Measurements from ENCODE around the gene HCRTR1.

The HCRTR1 gene

GRCh38 chr1:31640964-31641363 is 23.5 kb downstream of the HCRTR1 start:
- Histone ChIP-seq H3K4me1 (ENCODE audit: control insufficient read depth, insufficient read depth, low read length) (no peaks in the 10 kb centered on the region), H3K36me3 (ENCODE audit: control insufficient read depth, insufficient read depth, low read length) (no peaks in the 10 kb centered on the region), H3K4me3 (ENCODE audit: low read depth, low read length) (no peak overlapping the region), H3K27me3 (ENCODE audit: control insufficient read depth, insufficient read depth, low read length) (no peaks in the 10 kb centered on the region), H3K9ac (ENCODE audit: low read depth, low read length) (no peak overlapping the region), H3K9me3 (ENCODE audit: control insufficient read depth, insufficient read depth, low read length) (no peaks in the 10 kb centered on the region)

- no peaks in the 10 kb centered on the region for H3K27me3 ChIP-seq (ENCODE audit: control insufficient read depth, insufficient read depth, low read length)
Observed at GRCh38 chr1:31642366-31642765, 24.9 kb downstream of the HCRTR1 start.

DNA sequence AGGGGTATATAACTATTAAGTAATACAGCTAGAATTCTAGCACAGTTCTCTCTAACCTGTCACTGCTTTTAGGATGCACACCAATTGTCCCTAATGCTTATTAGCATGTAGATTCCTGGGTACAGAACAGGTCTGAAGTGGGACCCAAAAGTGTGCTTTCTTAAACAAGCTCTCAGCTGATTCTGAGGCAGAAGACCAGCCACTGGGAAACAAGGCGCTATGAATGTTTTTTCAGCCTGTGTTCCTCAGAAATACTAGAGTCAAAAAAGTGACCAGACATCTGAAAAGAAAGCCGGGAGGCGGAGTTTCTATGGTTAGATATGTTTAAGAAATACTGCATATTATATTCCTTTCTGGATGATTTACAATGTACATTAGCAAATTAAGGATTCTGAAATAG is 25.4 kb downstream of the HCRTR1 start:
- Histone ChIP-seq H3K27me3 (ENCODE audit: control insufficient read depth, insufficient read depth, low read length) (no peaks in the 10 kb centered on the region), H3K9ac (ENCODE audit: low read depth, low read length) (no peak overlapping the region), H3K36me3 (ENCODE audit: control insufficient read depth, insufficient read depth, low read length) (no peaks in the 10 kb centered on the region), H3K4me3 (ENCODE audit: low read depth, low read length) (no peak overlapping the region), H3K4me1 (ENCODE audit: control insufficient read depth, insufficient read depth, low read length) (no peaks in the 10 kb centered on the region), H3K9me3 (ENCODE audit: control insufficient read depth, insufficient read depth, low read length) (no peaks in the 10 kb centered on the region)

More at GRCh38 chr1:31642366-31642765, 24.9 kb downstream of the HCRTR1 start:
- H3K36me3 ChIP-seq (ENCODE audit: control insufficient read depth, insufficient read depth, low read length), result no peaks in the 10 kb centered on the region
- no peak overlapping the region for H3K9ac ChIP-seq (ENCODE audit: low read depth, low read length)
- H3K4me3 ChIP-seq (ENCODE audit: low read depth, low read length), result no peak overlapping the region
- no peaks in the 10 kb centered on the region for H3K4me1 ChIP-seq (ENCODE audit: control insufficient read depth, insufficient read depth, low read length)
- H3K9me3 ChIP-seq (ENCODE audit: control insufficient read depth, insufficient read depth, low read length), result no peaks in the 10 kb centered on the region

DNA sequence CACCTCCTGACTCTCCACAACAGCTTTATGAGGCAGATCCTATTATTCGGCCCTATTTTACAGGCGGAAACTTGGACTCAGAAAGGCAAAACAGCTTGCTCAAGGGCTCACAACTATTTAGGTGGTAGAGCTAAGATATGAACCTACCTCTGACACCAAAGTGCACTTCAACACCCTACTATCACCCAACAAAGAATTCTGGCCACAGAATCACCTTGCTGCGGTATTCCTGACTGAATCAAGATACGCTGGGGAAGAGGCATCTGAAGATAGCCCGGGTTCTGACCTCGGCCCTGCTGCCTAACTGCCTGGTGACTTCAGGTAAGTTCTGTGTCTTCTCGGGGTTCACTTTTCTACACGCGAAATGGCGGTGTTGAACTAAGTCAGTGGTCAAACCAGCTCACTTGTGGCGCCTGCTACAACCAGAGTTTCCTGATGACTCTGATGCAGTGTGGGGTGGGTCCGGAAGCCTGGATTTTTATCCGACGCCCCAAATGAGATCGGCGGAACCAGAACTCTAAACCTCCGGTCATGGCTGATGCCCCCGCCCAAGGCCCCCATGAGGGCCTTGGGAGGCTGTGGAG is 26.6 kb downstream of the HCRTR1 start:
- Histone ChIP-seq H3K4me1 (ENCODE audit: control insufficient read depth, insufficient read depth, low read length) (no peaks in the 10 kb centered on the region), H3K9ac (ENCODE audit: low read depth, low read length) (peak overlapping the region; percentile 97), H3K36me3 (ENCODE audit: control insufficient read depth, insufficient read depth, low read length) (no peaks in the 10 kb centered on the region), H3K4me3 (ENCODE audit: low read depth, low read length) (peak overlapping the region; percentile 93), H3K9me3 (ENCODE audit: control insufficient read depth, insufficient read depth, low read length) (no peaks in the 10 kb centered on the region), H3K27me3 (ENCODE audit: control insufficient read depth, insufficient read depth, low read length) (no peaks in the 10 kb centered on the region)

DNA sequence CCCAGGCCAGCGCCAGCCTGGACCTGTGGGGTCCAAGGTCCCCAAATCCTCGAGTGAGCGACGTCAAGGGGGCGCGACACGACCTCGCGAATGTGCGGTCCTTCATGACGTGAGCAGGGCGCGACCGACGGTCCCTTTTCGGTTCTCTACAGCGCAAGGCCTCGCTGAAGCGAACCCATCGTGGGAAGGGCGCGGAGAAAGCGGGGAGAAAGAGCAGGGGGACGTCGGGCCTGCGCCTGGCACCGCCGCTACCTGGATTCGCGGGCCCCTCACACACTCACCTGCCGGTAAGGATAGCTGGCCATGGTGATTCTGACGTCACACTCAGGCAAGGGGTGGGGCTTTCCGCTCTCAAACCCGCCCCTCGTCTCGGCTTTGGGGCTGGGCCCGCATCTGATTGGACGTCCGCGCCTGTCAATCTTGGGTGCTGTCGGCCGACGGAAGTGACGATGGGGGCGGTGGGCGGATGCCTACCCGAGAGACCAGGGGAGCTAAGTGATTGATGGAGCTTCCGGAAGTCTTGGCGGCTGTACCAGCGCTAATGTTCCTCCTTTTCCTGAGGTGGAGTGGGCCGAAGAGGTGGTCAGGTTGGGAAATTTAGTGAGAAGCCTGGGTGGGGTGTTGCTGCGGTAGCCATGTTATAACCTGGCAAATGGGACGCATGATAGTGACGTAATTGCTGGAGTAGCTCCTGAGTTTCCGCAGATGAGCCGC is 27.2 kb downstream of the HCRTR1 start, which contains the start of gene PEF1:
TSS of gene PEF1 (minus strand) at position 317 of the 714 bp plus-strand sequence. CDS start at position 305, 12 bp downstream.
- Histone ChIP-seq H3K4me1 (ENCODE audit: control insufficient read depth, insufficient read depth, low read length) (no peaks in the 10 kb centered on the region), H3K9ac (ENCODE audit: low read depth, low read length) (peak within 1 kb of the TSS; percentile 97), H3K36me3 (ENCODE audit: control insufficient read depth, insufficient read depth, low read length) (no peaks in the 10 kb centered on the region), H3K9me3 (ENCODE audit: control insufficient read depth, insufficient read depth, low read length) (no peaks in the 10 kb centered on the region), H3K4me3 (ENCODE audit: low read depth, low read length) (peak within 1 kb of the TSS; percentile 93), H3K27me3 (ENCODE audit: control insufficient read depth, insufficient read depth, low read length) (no peaks in the 10 kb centered on the region)

DNA sequence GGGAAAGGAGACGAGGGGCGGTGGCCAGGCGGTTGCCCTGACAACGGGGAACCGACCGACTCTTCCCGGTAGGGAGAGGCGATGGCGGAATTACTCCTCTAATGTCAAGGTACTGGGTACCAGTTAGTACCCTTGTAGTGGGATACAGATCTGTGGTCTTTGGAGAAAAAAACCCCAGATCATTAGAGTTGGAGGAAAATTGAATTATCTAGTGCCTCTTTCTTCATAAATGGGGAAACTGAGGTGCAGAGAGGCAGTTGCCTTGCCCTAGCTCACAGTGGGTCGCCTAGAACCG is 27.7 kb downstream of the HCRTR1 start:
- Histone ChIP-seq H3K9ac (ENCODE audit: low read depth, low read length) (peak overlapping the region; percentile 84), H3K9me3 (ENCODE audit: control insufficient read depth, insufficient read depth, low read length) (no peaks in the 10 kb centered on the region), H3K27me3 (ENCODE audit: control insufficient read depth, insufficient read depth, low read length) (no peaks in the 10 kb centered on the region), H3K4me3 (ENCODE audit: low read depth, low read length) (peak overlapping the region; percentile 93), H3K4me1 (ENCODE audit: control insufficient read depth, insufficient read depth, low read length) (no peaks in the 10 kb centered on the region), H3K36me3 (ENCODE audit: control insufficient read depth, insufficient read depth, low read length) (no peaks in the 10 kb centered on the region)

DNA sequence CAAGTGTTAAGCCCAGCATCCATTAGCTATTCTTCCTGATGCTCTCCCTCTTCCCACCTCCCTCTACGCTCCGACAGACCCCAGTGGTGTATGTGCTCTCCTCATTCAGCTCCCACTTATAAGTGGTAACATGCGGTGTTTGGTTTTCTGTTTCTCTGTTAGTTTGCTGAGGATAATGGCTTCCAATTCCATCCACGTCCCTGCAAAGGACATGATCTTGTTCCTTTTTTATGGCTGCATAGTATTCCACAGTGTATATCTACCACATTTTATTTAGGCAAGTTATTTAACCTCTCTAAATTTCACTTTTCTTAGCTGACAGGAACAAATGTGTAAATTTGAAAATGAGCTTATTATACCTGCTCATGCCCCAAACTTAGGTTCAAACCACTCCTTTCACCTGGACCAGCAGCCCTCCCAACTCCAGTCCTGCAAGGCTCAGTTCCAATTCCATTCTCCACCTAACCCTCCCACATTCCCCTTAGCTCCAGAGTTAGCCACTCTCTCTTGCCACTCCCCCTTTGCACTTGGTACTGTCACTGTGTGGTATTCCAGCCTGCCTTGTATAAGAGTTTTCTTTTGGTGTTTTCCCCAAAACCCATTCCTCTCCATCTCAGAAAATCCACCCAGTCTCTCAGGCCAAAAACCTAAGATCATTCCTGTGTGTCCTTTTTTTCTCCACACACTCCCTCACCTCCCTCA is 28.9 kb downstream of the HCRTR1 start:
- Histone ChIP-seq H3K4me1 (ENCODE audit: control insufficient read depth, insufficient read depth, low read length) (no peaks in the 10 kb centered on the region), H3K4me3 (ENCODE audit: low read depth, low read length) (no peak overlapping the region), H3K36me3 (ENCODE audit: control insufficient read depth, insufficient read depth, low read length) (no peaks in the 10 kb centered on the region), H3K9me3 (ENCODE audit: control insufficient read depth, insufficient read depth, low read length) (no peaks in the 10 kb centered on the region), H3K27me3 (ENCODE audit: control insufficient read depth, insufficient read depth, low read length) (no peaks in the 10 kb centered on the region), H3K9ac (ENCODE audit: low read depth, low read length) (no peak overlapping the region)

- no peaks in the 10 kb centered on the region for H3K4me1 ChIP-seq (ENCODE audit: control insufficient read depth, insufficient read depth, low read length)
- H3K27me3 ChIP-seq (ENCODE audit: control insufficient read depth, insufficient read depth, low read length), result no peaks in the 10 kb centered on the region
- H3K36me3 ChIP-seq (ENCODE audit: control insufficient read depth, insufficient read depth, low read length), result no peaks in the 10 kb centered on the region
- H3K4me3 ChIP-seq (ENCODE audit: low read depth, low read length), result no peak overlapping the region
- no peaks in the 10 kb centered on the region for H3K9me3 ChIP-seq (ENCODE audit: control insufficient read depth, insufficient read depth, low read length)
- H3K9ac ChIP-seq (ENCODE audit: low read depth, low read length), result no peak overlapping the region
Observed at GRCh38 chr1:31647106-31647505, 29.6 kb downstream of the HCRTR1 start.

DNA sequence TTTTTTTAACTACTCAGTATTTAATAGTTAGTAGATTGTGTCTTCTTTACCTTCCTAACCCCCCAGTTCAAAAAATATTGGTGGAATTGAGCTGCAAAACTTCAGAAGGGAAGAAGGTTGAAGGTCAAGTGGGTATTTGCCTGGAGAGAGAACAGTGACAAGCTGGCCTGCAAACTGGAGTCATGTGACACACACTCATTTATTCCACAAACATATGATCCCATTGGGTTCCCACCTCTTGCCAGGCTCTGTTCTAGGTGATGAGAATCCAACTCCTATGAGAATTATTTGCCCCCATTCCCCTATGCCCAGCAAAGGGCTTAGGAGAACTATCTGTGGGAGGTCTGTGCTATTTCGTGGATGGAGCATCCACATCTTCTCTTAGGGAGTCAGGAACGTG is 30.7 kb downstream of the HCRTR1 start:
- H3K9me3 ChIP-seq (ENCODE audit: control insufficient read depth, insufficient read depth, low read length), result no peaks in the 10 kb centered on the region
- no peaks in the 10 kb centered on the region for H3K4me1 ChIP-seq (ENCODE audit: control insufficient read depth, insufficient read depth, low read length)
- H3K4me3 ChIP-seq (ENCODE audit: low read depth, low read length), result no peak overlapping the region
- H3K36me3 ChIP-seq (ENCODE audit: control insufficient read depth, insufficient read depth, low read length), result no peaks in the 10 kb centered on the region
- no peaks in the 10 kb centered on the region for H3K27me3 ChIP-seq (ENCODE audit: control insufficient read depth, insufficient read depth, low read length)
- no peak overlapping the region for H3K9ac ChIP-seq (ENCODE audit: low read depth, low read length)

DNA sequence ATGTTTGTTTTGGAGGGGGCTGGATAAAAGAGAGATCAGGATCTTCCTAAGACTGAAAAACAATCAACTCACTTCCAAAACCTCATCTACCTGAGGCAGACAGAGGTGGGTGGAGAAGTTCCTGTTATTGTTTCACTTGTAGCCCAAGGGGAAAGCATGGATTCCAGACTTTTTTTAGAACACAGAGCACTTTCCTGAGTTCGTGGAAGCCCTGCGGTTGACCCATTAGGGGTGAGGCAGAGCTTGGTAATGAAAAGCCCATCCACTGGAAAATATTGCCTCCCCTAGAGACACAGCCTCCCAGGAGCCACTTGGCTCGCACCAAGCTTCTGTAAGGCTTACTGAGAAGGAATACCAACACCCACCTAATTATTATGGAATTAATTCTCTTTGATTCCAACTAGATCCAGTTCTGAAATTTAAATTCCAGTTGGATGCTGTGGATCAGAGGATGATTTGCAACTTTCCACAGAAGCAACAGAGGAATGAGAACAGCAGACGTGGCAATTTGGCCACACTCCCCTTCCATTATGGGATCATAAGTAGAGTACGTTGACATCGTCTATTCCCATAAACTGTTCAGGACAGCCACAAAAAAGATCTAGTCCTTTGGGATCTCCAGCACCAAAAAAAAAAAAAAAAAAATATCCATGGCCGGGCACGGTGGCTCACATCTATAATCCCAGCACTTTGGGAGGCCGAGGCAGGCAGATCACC is 31.3 kb downstream of the HCRTR1 start:
- H3K27me3 ChIP-seq (ENCODE audit: control insufficient read depth, insufficient read depth, low read length), result no peaks in the 10 kb centered on the region
- H3K9ac ChIP-seq (ENCODE audit: low read depth, low read length), result no peak overlapping the region
- no peaks in the 10 kb centered on the region for H3K9me3 ChIP-seq (ENCODE audit: control insufficient read depth, insufficient read depth, low read length)
- no peaks in the 10 kb centered on the region for H3K4me1 ChIP-seq (ENCODE audit: control insufficient read depth, insufficient read depth, low read length)
- H3K4me3 ChIP-seq (ENCODE audit: low read depth, low read length), result no peak overlapping the region
- no peaks in the 10 kb centered on the region for H3K36me3 ChIP-seq (ENCODE audit: control insufficient read depth, insufficient read depth, low read length)

- Histone ChIP-seq H3K9me3 (ENCODE audit: control insufficient read depth, insufficient read depth, low read length) (no peaks in the 10 kb centered on the region), H3K4me3 (ENCODE audit: low read depth, low read length) (no peak overlapping the region), H3K9ac (ENCODE audit: low read depth, low read length) (no peak overlapping the region), H3K36me3 (ENCODE audit: control insufficient read depth, insufficient read depth, low read length) (no peaks in the 10 kb centered on the region), H3K4me1 (ENCODE audit: control insufficient read depth, insufficient read depth, low read length) (no peaks in the 10 kb centered on the region), H3K27me3 (ENCODE audit: control insufficient read depth, insufficient read depth, low read length) (no peaks in the 10 kb centered on the region)
Observed at GRCh38 chr1:31650161-31651088, 32.9 kb downstream of the HCRTR1 start.
